Glutamatergic neuron (in vitro differentiated cells): ENCODE measurements around the gene DNLZ. TPM values are rescaled to one million over a fixed set of nuclear protein-coding genes. Genes with fewer than 3 reads are reported as not detected.

Source experiments
- DNase-seq: peaks from one replicate; pipeline ENCODE4 v3.0.0; 2022
- H3K27ac Mint-ChIP-seq: one replicate; pipeline ENCODE4 v1.8.0; 2020; ENCODE audit warnings: mild to moderate bottlenecking, mixed read lengths, inconsistent platforms; ENCODE audit not compliant: unreplicated experiment
- H3K27me3 Mint-ChIP-seq: one replicate; pipeline ENCODE4 v1.8.0; 2020; ENCODE audit warnings: mild to moderate bottlenecking, moderate library complexity, mixed read lengths, inconsistent platforms; ENCODE audit not compliant: unreplicated experiment
- H3K36me3 Mint-ChIP-seq: one replicate; pipeline ENCODE4 v1.8.0; 2020; ENCODE audit warnings: mild to moderate bottlenecking, mixed read lengths, inconsistent platforms; ENCODE audit not compliant: unreplicated experiment
- H3K4me1 Mint-ChIP-seq: one replicate; pipeline ENCODE4 v1.8.0; 2020; ENCODE audit warnings: mild to moderate bottlenecking, low read depth, mixed read lengths, inconsistent platforms; ENCODE audit not compliant: unreplicated experiment
- H3K4me3 Mint-ChIP-seq: one replicate; pipeline ENCODE4 v1.8.0; 2020; ENCODE audit warnings: mild to moderate bottlenecking, mixed read lengths, inconsistent platforms; ENCODE audit not compliant: unreplicated experiment
- H3K9me3 Mint-ChIP-seq: one replicate; pipeline ENCODE4 v1.8.0; 2020; ENCODE audit warnings: mild to moderate bottlenecking, moderate library complexity, mixed read lengths, inconsistent platforms; ENCODE audit not compliant: unreplicated experiment
- CTCF ChIP-seq: fragments of 200-600 bp; sonication (generic); IDR thresholded peaks from one replicate; pipeline ENCODE4 v1.5.0; 2021; ENCODE audit not compliant: partially characterized antibody, unreplicated experiment
- total RNA-seq: library from RNA; stranded (reverse); fragmentation: NEBNext Ultra II Directional; extraction: Animal tissue kit (Norgen Biotek cat#: 25700); gene quantifications from one replicate; pipeline ENCODE4 v1.2.1, GENCODE V29; 2021; ENCODE audit not compliant: unreplicated experiment

Gene DNLZ
- total RNA-seq, 1 donor from 2014 or later = 16.5 TPM

- peaks cover 14% of the 10 kb centered on the region for H3K27me3 Mint-ChIP-seq
- H3K4me1 Mint-ChIP-seq = peaks cover 9% of the 10 kb centered on the region
- H3K36me3 Mint-ChIP-seq = peaks cover 19% of the 10 kb centered on the region
- H3K27ac Mint-ChIP-seq = no peak overlapping the region
- peak; percentile 43 for DNase-seq
- H3K4me3 Mint-ChIP-seq = no peak overlapping the region
- TF ChIP-seq CTCF = no peak
- peaks cover 24% of the 10 kb centered on the region for H3K9me3 Mint-ChIP-seq
These were observed 52.2 kb downstream of the DNLZ start for GRCh38 chr9:136311051-136312008.

DNA sequence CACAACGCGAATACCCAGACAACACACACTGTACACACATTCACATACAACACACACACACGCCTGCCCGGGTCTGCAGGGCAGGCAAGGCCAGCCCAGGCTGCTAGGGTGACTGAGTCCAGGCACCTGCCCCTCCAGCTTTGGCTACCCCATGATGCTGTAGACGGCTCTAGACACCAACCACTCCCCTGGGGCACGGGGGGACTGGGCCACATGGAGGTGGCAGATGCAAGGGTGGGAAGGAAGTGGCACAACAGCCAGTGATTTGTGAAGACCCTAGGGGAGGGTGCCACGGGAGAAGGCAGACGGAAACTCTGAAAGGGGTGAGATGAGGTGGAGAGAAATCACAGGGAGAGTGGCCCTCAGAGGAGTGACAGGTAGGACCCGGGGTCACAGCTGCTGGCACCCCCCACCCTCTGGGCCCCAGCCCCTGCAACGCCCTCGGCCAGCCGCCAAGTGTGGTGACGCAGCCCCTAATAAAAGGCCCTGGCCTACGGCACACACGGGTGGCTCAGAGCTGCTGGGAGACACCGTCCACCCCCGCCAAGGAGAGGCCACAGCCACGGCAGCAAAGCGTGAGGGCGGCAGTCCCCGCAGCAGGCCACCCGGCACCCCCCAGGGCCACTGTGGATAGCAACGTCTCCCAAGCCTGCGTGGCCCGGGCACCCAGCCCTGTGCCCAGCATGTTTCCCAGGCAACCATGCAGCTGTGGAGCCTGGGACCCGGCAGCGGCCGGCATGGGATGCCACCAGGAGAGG, 53.1 kb downstream of the DNLZ start:
- Mint-ChIP-seq H3K4me1 (peaks cover 8% of the 10 kb centered on the region), H3K27ac (no peak overlapping the region), H3K27me3 (peaks cover 11% of the 10 kb centered on the region), H3K9me3 (peaks cover 20% of the 10 kb centered on the region), H3K4me3 (no peak overlapping the region), H3K36me3 (peaks cover 11% of the 10 kb centered on the region)
- no peak for TF ChIP-seq CTCF
- peak; percentile 38 for DNase-seq

DNA sequence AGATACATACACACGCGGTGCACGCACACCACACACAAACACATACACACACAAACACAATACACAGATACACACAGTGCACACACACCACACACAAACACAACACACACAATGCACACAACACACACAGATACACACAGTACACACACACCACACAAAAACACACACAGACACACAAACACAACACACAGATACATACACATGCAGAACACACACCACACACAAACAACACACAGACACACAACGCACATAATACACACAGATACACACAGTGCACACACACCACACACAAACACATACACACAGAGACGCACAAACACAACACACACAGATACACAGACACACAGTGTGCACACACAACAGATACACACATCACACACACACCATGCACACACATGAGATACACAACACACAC, 53.7 kb downstream of the DNLZ start:
- no peak for TF ChIP-seq CTCF
- peaks cover 5% of the 10 kb centered on the region for H3K36me3 Mint-ChIP-seq
- H3K4me3 Mint-ChIP-seq = no peak overlapping the region
- no peak for DNase-seq
- H3K27ac Mint-ChIP-seq = no peak overlapping the region
- H3K4me1 Mint-ChIP-seq = peaks cover 7% of the 10 kb centered on the region
- H3K27me3 Mint-ChIP-seq = peaks cover 5% of the 10 kb centered on the region
- peaks cover 15% of the 10 kb centered on the region for H3K9me3 Mint-ChIP-seq

Other genes with a start within 250 kb of the DNLZ start
- 16.0 TPM for gene TMEM250, start 244.9 kb downstream of the DNLZ start, total RNA-seq
- gene LHX3, start 158.6 kb downstream of the DNLZ start, total RNA-seq = 0.81 TPM
- gene QSOX2, start 117.9 kb downstream of the DNLZ start, total RNA-seq = 21.2 TPM
- gene CCDC187, start 59.6 kb downstream of the DNLZ start, total RNA-seq = 15.8 TPM
- 140 TPM for gene GPSM1, start 36.2 kb downstream of the DNLZ start, total RNA-seq
- gene CARD9, start 9.9 kb upstream of the DNLZ start, total RNA-seq = 4.1 TPM
- gene SNAPC4, start 36.4 kb upstream of the DNLZ start, total RNA-seq = 22.9 TPM
- gene ENTR1, start 46.9 kb upstream of the DNLZ start, total RNA-seq = 61.2 TPM
- gene PMPCA, start 46.9 kb upstream of the DNLZ start, total RNA-seq = 69.0 TPM
- 35.2 TPM for gene INPP5E, start 76.1 kb upstream of the DNLZ start, total RNA-seq
- 74.3 TPM for gene SEC16A, start 119.3 kb upstream of the DNLZ start, total RNA-seq
- 64.2 TPM for gene NOTCH1, start 182.3 kb upstream of the DNLZ start, total RNA-seq